NB4 (cell line): ENCODE data around the gene TTC39B.

Experiments used
- DNase-seq: peaks from one replicate; pipeline ENCODE4 v3.0.0; 2010; ENCODE audit warnings: low read depth
- H3K4me3 ChIP-seq: one replicate; pipeline ENCODE4 v1.5.1; 2011; ENCODE audit warnings: mild to moderate bottlenecking, low read depth, low read length, moderate library complexity
- CTCF ChIP-seq: IDR thresholded peaks from one replicate; pipeline ENCODE4 v1.5.1; 2012; ENCODE audit warnings: low read depth, low read length
- MAX ChIP-seq: IDR thresholded peaks from 2 replicates; pipeline ENCODE4 v1.6.1; 2011; ENCODE audit warnings: low read depth, low read length
- MYC ChIP-seq: IDR thresholded peaks from 2 replicates; pipeline ENCODE4 v1.6.1; 2011; ENCODE audit warnings: low read depth, low read length
- POLR2A ChIP-seq: IDR thresholded peaks from 2 replicates; pipeline ENCODE4 v1.6.1; 2011; ENCODE audit warnings: mild to moderate bottlenecking; ENCODE audit not compliant: insufficient read length; ENCODE audit errors: extremely low read depth

The TTC39B gene

GRCh38 chr9:15200111-15200510 lies 106.9 kb downstream of the TTC39B start:
- DNase-seq = no peak
- no peak overlapping the region for H3K4me3 ChIP-seq
- TF ChIP-seq POLR2A (no peak), MYC (no peak), MAX (no peak), CTCF (no peak)

GRCh38 chr9:15192856-15193255 lies 114.2 kb downstream of the TTC39B start:
- TF ChIP-seq MAX (no peak), CTCF (no peak), POLR2A (no peak), MYC (no peak)

GRCh38 chr9:15191378-15191777 lies 115.6 kb downstream of the TTC39B start:
- H3K4me3 ChIP-seq = no peak overlapping the region
- no peak for DNase-seq
- TF ChIP-seq MAX (no peak), MYC (no peak), CTCF (no peak), POLR2A (no peak)

More at GRCh38 chr9:15192856-15193255, 114.2 kb downstream of the TTC39B start:
- H3K4me3 ChIP-seq = no peak overlapping the region
- DNase-seq = no peak

GRCh38 chr9:15189481-15189880 lies 117.5 kb downstream of the TTC39B start:
- no peak for TF ChIP-seq POLR2A
- no peak for TF ChIP-seq MAX
- no peak for TF ChIP-seq MYC
- no peak for TF ChIP-seq CTCF
- H3K4me3 ChIP-seq = no peak overlapping the region

GRCh38 chr9:15187589-15187988 lies 119.4 kb downstream of the TTC39B start:
- DNase-seq = no peak
- no peak overlapping the region for H3K4me3 ChIP-seq
- TF ChIP-seq POLR2A = no peak
- TF ChIP-seq CTCF = no peak

More at GRCh38 chr9:15189481-15189880, 117.5 kb downstream of the TTC39B start:
- no peak for DNase-seq

GRCh38 chr9:15182730-15183129 lies 124.3 kb downstream of the TTC39B start:
- no peak for TF ChIP-seq POLR2A
- no peak for TF ChIP-seq MYC
- no peak for TF ChIP-seq MAX
- no peak for TF ChIP-seq CTCF
- H3K4me3 ChIP-seq = no peak overlapping the region
- DNase-seq = no peak
